ENCODE results near the gene ATP6AP1. TPM values are rescaled to one million over a fixed set of nuclear protein-coding genes. Genes with fewer than 3 reads are reported as not detected.

The ATP6AP1 gene
- total RNA-seq, 1 donor from 2014 or later: 153 TPM

DNA sequence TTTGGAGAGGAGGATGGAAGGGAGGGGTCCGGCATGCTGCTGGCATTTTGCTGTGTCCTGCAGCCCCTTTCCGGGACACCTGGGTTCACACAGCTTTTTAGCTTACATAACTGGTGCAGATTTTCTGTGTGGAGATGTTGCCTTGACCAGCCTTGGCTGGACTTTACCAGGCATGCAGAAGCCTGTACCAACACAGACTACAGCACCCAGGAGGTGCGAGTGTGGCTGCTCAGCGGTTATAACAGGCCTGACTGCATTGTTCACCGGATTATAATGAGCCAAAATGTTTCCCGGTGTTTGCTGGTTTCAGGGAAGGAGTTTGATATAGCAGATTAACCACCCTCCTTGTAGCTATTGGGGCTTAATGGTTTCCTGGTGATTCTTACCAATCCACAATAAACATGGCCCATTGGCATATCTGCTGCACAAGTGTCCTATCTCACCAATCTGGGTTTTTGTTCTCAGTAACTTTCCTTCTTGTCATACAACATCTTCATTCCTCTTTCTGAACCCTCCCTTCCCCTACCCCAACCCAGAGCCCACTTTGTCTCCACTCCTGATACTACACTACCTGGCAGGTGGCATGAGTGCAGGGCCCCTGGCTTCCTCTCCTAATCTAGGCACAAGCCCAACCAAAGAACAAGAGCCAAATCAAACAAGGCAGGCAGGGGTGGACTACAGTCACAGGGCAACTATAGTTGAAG lies 26.4 kb upstream of the ATP6AP1 start:
- Mint-ChIP-seq H3K27me3 (ENCODE audit: low read depth, unreplicated experiment) (no peaks in the 10 kb centered on the region), H3K36me3 (ENCODE audit: low read depth, unreplicated experiment) (peaks cover 13% of the 10 kb centered on the region), H3K27ac (ENCODE audit: unreplicated experiment) (no peak overlapping the region), H3K9me3 (ENCODE audit: unreplicated experiment) (no peaks in the 10 kb centered on the region), H3K4me3 (ENCODE audit: unreplicated experiment) (peak overlapping the region; percentile 8), H3K4me1 (ENCODE audit: low read depth, unreplicated experiment) (peaks cover 7% of the 10 kb centered on the region)
- no peaks in the 10 kb centered on the region for H3K27me3 ChIP-seq (ENCODE audit: insufficient read depth, low read length)
- H3K36me3 ChIP-seq (ENCODE audit: insufficient read depth, low read length): peaks cover 14% of the 10 kb centered on the region
- no peak overlapping the region for H3K4me3 ChIP-seq (ENCODE audit: insufficient read depth, low read depth, low read length)
- no peak overlapping the region for H3K9ac ChIP-seq (ENCODE audit: low read length)
- H3K79me2 ChIP-seq (ENCODE audit: insufficient read depth, low read length): peaks cover 26% of the 10 kb centered on the region
- peaks cover 37% of the 10 kb centered on the region for H4K20me1 ChIP-seq (ENCODE audit: insufficient read depth, low read length)
- TF ChIP-seq EZH2 (IDR thresholded peaks at IDR 0.05; ENCODE audit: insufficient read depth, low read length): no peak
- no peak for TF ChIP-seq CTCF (IDR thresholded peaks at IDR 0.05; ENCODE audit: insufficient read depth, low read depth, low read length)
- no peaks in the 10 kb centered on the region for H3K9me3 ChIP-seq (ENCODE audit: insufficient read depth, low read depth, low read length)
- DNase-seq (ENCODE audit: low read depth) (peak; percentile 20), FAIRE-seq (no peak)
- no peak overlapping the region for H2AFZ ChIP-seq (ENCODE audit: low read depth, low read length)
- peaks cover 4% of the 10 kb centered on the region for H3K4me1 ChIP-seq (ENCODE audit: insufficient read depth, low read length)
- no peak overlapping the region for H3K27ac ChIP-seq (ENCODE audit: low read depth, low read length)
- H3K4me2 ChIP-seq (ENCODE audit: low read length): no peak overlapping the region

GRCh38 chrX:154402622-154403127 lies 25.8 kb upstream of the ATP6AP1 start:
- Histone ChIP-seq H2AFZ (ENCODE audit: low read depth, low read length) (no peak overlapping the region), H3K4me3 (ENCODE audit: insufficient read depth, low read depth, low read length) (no peak overlapping the region), H3K27ac (ENCODE audit: low read depth, low read length) (no peak overlapping the region), H3K36me3 (ENCODE audit: insufficient read depth, low read length) (peaks cover 14% of the 10 kb centered on the region), H4K20me1 (ENCODE audit: insufficient read depth, low read length) (peaks cover 37% of the 10 kb centered on the region), H3K27me3 (ENCODE audit: insufficient read depth, low read length) (no peaks in the 10 kb centered on the region), H3K9me3 (ENCODE audit: insufficient read depth, low read depth, low read length) (no peaks in the 10 kb centered on the region), H3K9ac (ENCODE audit: low read length) (no peak overlapping the region), H3K4me2 (ENCODE audit: low read length) (no peak overlapping the region), H3K4me1 (ENCODE audit: insufficient read depth, low read length) (peaks cover 4% of the 10 kb centered on the region), H3K79me2 (ENCODE audit: insufficient read depth, low read length) (peaks cover 23% of the 10 kb centered on the region)
- Mint-ChIP-seq H3K27me3 (ENCODE audit: low read depth, unreplicated experiment) (no peaks in the 10 kb centered on the region), H3K9me3 (ENCODE audit: unreplicated experiment) (no peaks in the 10 kb centered on the region), H3K4me1 (ENCODE audit: low read depth, unreplicated experiment) (peaks cover 7% of the 10 kb centered on the region), H3K27ac (ENCODE audit: unreplicated experiment) (no peak overlapping the region), H3K36me3 (ENCODE audit: low read depth, unreplicated experiment) (peaks cover 13% of the 10 kb centered on the region), H3K4me3 (ENCODE audit: unreplicated experiment) (no peak overlapping the region)
- no peak for FAIRE-seq
- TF ChIP-seq CTCF (IDR thresholded peaks at IDR 0.05; ENCODE audit: insufficient read depth, low read depth, low read length) (no peak), EZH2 (IDR thresholded peaks at IDR 0.05; ENCODE audit: insufficient read depth, low read length) (no peak)
- no peak for DNase-seq (ENCODE audit: low read depth)

- no peak overlapping the region for H3K27ac ChIP-seq (ENCODE audit: low read depth, low read length)
- Mint-ChIP-seq H3K36me3 (ENCODE audit: low read depth, unreplicated experiment) (peaks cover 13% of the 10 kb centered on the region), H3K27ac (ENCODE audit: unreplicated experiment) (no peak overlapping the region), H3K4me1 (ENCODE audit: low read depth, unreplicated experiment) (peaks cover 7% of the 10 kb centered on the region), H3K9me3 (ENCODE audit: unreplicated experiment) (no peaks in the 10 kb centered on the region), H3K4me3 (ENCODE audit: unreplicated experiment) (no peak overlapping the region), H3K27me3 (ENCODE audit: low read depth, unreplicated experiment) (no peaks in the 10 kb centered on the region)
- H3K36me3 ChIP-seq (ENCODE audit: insufficient read depth, low read length): peaks cover 14% of the 10 kb centered on the region
- FAIRE-seq (no peak), DNase-seq (ENCODE audit: low read depth) (no peak)
- H3K27me3 ChIP-seq (ENCODE audit: insufficient read depth, low read length): no peaks in the 10 kb centered on the region
- no peak overlapping the region for H2AFZ ChIP-seq (ENCODE audit: low read depth, low read length)
- H3K4me1 ChIP-seq (ENCODE audit: insufficient read depth, low read length): peaks cover 4% of the 10 kb centered on the region
- peaks cover 23% of the 10 kb centered on the region for H3K79me2 ChIP-seq (ENCODE audit: insufficient read depth, low read length)
- no peak overlapping the region for H3K4me3 ChIP-seq (ENCODE audit: insufficient read depth, low read depth, low read length)
- no peak for TF ChIP-seq CTCF (IDR thresholded peaks at IDR 0.05; ENCODE audit: insufficient read depth, low read depth, low read length)
- TF ChIP-seq EZH2 (IDR thresholded peaks at IDR 0.05; ENCODE audit: insufficient read depth, low read length): no peak
- H3K4me2 ChIP-seq (ENCODE audit: low read length): no peak overlapping the region
- no peaks in the 10 kb centered on the region for H3K9me3 ChIP-seq (ENCODE audit: insufficient read depth, low read depth, low read length)
- H3K9ac ChIP-seq (ENCODE audit: low read length): no peak overlapping the region
- H4K20me1 ChIP-seq (ENCODE audit: insufficient read depth, low read length): peaks cover 37% of the 10 kb centered on the region
Observed at GRCh38 chrX:154403192-154403591, 25.3 kb upstream of the ATP6AP1 start.
